Amygdala (tissue), 56 donors: Measurements from ENCODE around the gene WASF3.

ENCODE experiments used
- DNase-seq, 56 donors: peaks; one replicate each; lab custom pipeline; 2025; lab: John Stamatoyannopoulos, UW

WASF3 gene

GRCh38 chr13:26557393-26558073 lies at the start of gene WASF3:
Gene WASF3 (plus strand): TSS chr13:26557683. CDS start chr13:26642271, 84,588 bp downstream.
- DNase-seq, result peak; percentile 33 to 97 (median 93)

GRCh38 chr13:26508885-26509284 lies 48.6 kb upstream of the WASF3 start:
- DNase-seq, result no peak

DNA sequence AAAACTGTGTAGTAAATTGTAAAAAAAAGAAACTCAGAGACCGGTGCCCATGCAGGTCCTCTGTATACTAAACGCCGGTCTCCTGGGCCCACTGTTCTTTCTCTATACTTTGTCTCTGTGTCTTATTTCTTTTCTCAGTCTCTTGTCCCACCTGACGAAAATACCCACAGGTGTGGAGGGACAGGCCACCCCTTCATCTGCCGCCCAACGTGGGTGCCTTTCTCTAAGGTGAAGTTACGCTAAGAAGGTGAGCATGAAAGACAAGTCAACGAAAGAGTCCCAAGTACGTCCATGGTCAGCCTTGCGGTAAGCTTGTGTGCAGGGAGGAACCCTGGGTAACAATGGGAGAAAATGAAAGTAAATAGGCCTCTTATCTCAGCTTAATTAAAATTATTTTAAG lies 48.0 kb upstream of the WASF3 start:
- no peak for DNase-seq

DNA sequence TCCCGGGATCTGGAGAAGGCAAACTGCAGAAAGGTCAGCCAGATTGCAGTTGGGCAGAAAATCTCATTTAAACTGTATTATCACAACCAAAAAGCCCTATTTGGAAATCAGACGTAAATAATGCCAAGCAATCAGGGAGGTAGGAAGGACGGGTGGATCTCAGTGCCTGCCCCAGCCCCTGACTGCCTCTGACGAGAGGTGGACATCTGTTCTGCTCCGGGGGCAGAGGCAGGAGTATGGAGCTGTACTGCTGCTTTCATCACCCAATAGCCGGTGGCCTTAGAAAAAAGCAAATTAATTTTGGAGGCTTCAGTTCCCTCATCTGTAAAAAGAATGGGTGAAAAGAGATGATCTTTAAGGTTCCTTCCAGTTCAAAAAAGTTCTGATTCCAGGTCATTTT lies 43.6 kb upstream of the WASF3 start:
- no peak for DNase-seq

DNA sequence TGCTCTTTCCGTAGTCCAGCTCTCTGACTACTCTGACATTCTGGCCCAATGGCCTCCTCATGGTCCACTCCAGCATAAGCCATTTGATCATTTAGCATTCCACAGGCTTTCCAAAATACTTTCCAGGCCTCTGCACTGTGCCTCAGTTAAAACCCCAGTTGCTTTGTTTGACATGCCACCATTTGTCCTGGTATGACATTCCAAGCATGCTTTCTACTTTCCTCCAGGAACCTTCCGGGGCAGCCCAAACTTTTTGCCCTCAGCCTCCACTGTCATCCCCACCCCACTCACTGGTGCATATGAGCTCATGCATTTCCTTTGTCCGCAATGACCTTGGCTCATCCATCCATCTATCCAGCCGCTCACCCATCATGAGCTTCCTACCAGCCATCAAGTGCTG lies 41.8 kb upstream of the WASF3 start:
- DNase-seq, result no peak

DNA sequence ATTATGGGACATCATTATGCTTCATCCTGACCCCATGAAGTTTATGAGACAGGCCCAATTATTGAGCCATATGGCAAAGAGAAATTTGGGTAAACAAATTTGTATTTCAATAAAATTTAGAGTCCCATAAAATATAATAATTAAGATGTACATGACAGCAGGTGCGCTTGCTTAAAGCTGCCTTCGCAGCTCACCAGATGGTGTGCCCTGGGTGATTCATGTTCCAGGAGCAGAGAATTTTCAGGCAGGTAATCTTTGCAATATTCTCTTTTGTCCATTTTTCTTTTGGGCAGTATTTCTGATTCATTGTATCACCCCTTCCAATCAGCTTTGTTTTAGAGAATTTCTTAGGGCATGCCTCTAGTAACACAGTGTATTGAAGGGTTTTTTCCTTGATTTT lies 39.5 kb upstream of the WASF3 start:
- DNase-seq, result no peak

- DNase-seq, result no peak
Observed at GRCh38 chr13:26518451-26518959, 39.0 kb upstream of the WASF3 start.

DNA sequence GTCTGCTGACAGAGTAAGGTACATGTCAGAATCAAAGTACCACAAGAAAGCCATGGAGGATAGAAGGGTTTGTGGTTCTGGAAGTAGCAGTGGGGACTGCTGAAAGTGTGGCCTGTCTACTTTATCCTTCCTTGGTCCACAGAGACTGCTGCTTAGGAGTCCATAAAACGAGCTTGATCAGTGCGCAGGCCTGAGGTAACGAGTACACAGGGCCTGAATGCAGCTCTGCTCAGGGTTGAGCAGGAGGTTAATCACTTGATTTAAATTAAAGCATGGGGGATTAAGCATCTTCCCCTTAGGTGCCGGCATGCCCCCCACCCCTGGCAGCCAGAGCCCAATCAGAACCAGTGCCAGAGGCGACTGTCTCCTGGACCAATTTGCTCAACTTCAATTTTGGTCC lies 34.9 kb upstream of the WASF3 start:
- no peak for DNase-seq

GRCh38 chr13:26523007-26523406 lies 34.5 kb upstream of the WASF3 start:
- no peak for DNase-seq

GRCh38 chr13:26525528-26525927 lies 32.0 kb upstream of the WASF3 start:
- no peak for DNase-seq

DNA sequence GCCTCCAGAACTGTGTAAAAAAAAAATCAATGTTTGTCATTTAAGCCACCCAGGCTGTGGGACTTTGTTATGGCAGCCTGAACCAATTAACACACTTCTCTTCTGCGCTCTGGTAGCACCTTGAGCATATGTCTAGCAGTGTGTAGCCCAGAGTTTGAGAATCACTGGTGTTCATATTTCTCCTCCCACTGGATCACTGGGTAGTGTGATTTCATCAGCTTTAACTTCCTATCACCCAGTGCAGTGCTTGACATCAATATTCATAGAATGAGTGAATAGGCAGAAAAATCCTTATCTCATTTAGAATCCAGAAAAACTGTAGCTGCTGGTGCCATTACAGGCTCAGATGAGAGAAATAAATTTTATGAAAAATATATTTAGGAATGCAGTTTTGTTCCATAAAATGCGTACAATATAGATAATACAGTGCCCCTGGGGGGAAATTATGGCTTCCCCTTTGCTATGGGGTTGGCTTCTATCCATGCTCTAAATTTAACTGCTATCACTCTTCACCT lies 30.7 kb upstream of the WASF3 start:
- no peak for DNase-seq

DNA sequence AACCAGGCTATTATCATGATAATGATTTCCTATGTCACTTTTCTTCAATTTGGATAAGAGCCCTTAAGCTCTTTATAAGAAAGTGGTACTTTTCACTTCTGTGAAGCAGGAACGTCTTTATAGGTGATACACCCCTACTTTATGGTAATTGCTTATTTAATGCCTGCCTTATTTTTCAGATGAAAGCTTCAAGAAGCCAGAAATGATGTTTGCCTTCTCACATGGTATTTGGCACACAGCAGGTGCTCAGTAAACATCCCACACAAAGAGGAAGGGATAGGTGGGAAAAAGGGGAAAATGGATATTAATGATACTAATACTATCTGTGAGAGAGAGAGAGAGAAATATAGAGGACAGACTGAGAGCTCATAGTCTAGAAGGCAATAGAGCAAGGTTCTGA lies 29.0 kb upstream of the WASF3 start:
- DNase-seq, result no peak

DNA sequence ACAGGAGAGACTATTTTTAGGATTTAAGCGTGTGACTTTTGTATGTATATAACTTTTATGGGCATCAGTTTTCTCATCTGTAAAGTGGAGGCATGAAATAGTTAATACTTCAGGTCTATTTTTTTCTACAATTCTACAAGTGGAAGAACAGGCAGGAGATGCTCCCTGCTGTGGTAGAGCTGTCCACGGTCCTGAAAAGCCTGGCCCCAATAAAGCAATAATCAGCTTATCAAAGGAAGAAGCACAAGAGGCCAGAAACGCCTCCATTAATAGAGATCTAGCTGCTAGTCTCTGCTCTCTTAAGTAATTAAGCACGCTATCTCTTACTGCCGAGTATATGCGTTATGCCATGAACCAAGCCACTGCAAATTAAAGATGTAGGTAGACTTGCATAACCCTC lies 28.0 kb upstream of the WASF3 start:
- DNase-seq, result no peak

DNA sequence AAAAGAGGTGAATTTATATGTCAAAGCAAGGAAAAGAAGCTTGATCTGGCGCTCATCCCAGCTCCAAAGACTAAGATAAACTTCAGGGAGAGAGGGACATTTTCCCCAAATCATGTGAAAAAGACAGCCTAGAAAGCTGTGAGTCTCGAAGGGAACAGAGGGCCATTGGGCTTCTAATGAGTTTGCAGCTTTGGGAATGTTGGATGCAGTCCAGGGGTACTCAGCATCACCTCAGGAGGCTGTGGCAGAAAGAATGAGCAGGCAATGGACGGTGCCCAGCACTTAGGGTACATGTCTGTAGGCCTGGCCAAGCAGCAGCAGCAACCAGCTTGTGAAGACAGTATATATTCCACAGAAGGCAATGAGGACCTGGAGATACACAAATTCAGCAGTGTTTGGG lies 25.7 kb upstream of the WASF3 start:
- no peak for DNase-seq

- DNase-seq, result no peak
Observed at GRCh38 chr13:26534036-26534726, 23.3 kb upstream of the WASF3 start.

GRCh38 chr13:26538363-26539317 lies 18.8 kb upstream of the WASF3 start:
- DNase-seq, result no peak

GRCh38 chr13:26539738-26540292 lies 17.7 kb upstream of the WASF3 start:
- DNase-seq, result no peak

- no peak for DNase-seq
Observed at GRCh38 chr13:26540334-26540733, 17.1 kb upstream of the WASF3 start.

- DNase-seq, result no peak
Observed at GRCh38 chr13:26541041-26541440, 16.4 kb upstream of the WASF3 start.
